K562 (cell line): ENCODE results near the gene DBI. TPM values are rescaled to one million over a fixed set of nuclear protein-coding genes. Genes with fewer than 3 reads are reported as not detected.

ENCODE experiments used
- CBX1 ChIP-seq: sonication (generic); IDR thresholded peaks from 2 replicates; pipeline ENCODE4 v1.6.1; 2016; ENCODE audit warnings: antibody characterized with exemption, low read depth, mild to moderate bottlenecking
- DIDO1 ChIP-seq: fragments of 450-650 bp; IDR thresholded peaks from 2 replicates; pipeline ENCODE4 v1.6.1; 2016; ENCODE audit warnings: low read depth, missing biosample characterization, missing genetic modification characterization
- FOS ChIP-seq: IDR thresholded peaks from 3 replicates; pipeline ENCODE4 v1.6.1; 2011; ENCODE audit not compliant: insufficient read length; ENCODE audit errors: extremely low read depth
- HDAC3 ChIP-seq: fragments of 450-650 bp; IDR thresholded peaks from 2 replicates; pipeline ENCODE4 v1.6.1; 2018; ENCODE audit warnings: borderline replicate concordance, mild to moderate bottlenecking, moderate library complexity; ENCODE audit not compliant: partially characterized antibody
- RBBP5 ChIP-seq: fragments of 200-600 bp; sonication (generic); IDR thresholded peaks from 2 replicates; pipeline ENCODE4 v1.6.1; 2012; ENCODE audit warnings: borderline replicate concordance, mild to moderate bottlenecking, low read length, control low read depth, inconsistent platforms; ENCODE audit not compliant: insufficient read depth, poor library complexity, severe bottlenecking
- RCOR1 ChIP-seq, 2 experiments: IDR thresholded peaks; 2 replicates each; pipeline ENCODE4 v1.6.1; 2012; ENCODE audit warnings: low read depth in 2 of 2, low read length in 2 of 2, borderline replicate concordance in 1 of 2, improper control_type of control experiment in 1 of 2
- TRIM24 ChIP-seq, 2 experiments: fragments of 450-650 bp; IDR thresholded peaks; 2 replicates each; pipeline ENCODE4 v1.6.1; 2016
- polyA plus RNA-seq, 8 experiments: library from polyadenylated mRNA; depleted of rRNA in 4 of 8; stranded (reverse) in 5 of 8; unstranded in 3 of 8; fragments of >200 nt; fragmentation: Nextera tagmentation in 2 of 8; fragmentation: Illumina TruSeq in 1 of 8; extraction: Ambion mirVana in 2 of 8; extraction: Trizol in 1 of 8; gene quantifications; 2 replicates each; pipeline versions ENCODE4 v1.2.1 to v1.2.3, GENCODE V29; 2011 to 2014; ENCODE audit warnings: inconsistent platforms in 1 of 8, missing spikeins in 1 of 8
- total RNA-seq, 7 experiments: library from RNA; depleted of rRNA in 6 of 7; stranded (reverse); fragments of >200 nt in 6 of 7; fragmentation: Illumina TruSeq in 2 of 7; extraction: Trizol in 2 of 7; gene quantifications; 2 replicates each; pipeline versions ENCODE4 v1.2.1 to v1.2.3, GENCODE V29; 2011 to 2021; ENCODE audit warnings: low replicate concordance in 1 of 7
- TF ChIP-seq, protein P1 (sequence below): fragments of 450-650 bp; IDR thresholded peaks from 2 replicates; pipeline ENCODE4 v1.6.1; 2016; ENCODE audit warnings: mild to moderate bottlenecking, moderate library complexity
- TF ChIP-seq, protein P2 (sequence below): fragments of 250-450 bp; sonication (Bioruptor Pico); IDR thresholded peaks from 2 replicates; pipeline ENCODE4 v1.5.0; 2021; ENCODE audit warnings: mild to moderate bottlenecking, borderline replicate concordance
- TF ChIP-seq, protein P3 (sequence below): fragments of 450-650 bp; formaldehyde crosslinking; IDR thresholded peaks from 2 replicates; pipeline ENCODE4 v1.4.0; 2022; ENCODE audit warnings: missing genetic modification characterization

DBI gene
- total and polyA plus RNA-seq, 9 of the 15 experiments (the other 6 are each of a cell fraction or from before 2014, with no cell fraction given): 55.8 to 443 (median 194) TPM

DNA sequence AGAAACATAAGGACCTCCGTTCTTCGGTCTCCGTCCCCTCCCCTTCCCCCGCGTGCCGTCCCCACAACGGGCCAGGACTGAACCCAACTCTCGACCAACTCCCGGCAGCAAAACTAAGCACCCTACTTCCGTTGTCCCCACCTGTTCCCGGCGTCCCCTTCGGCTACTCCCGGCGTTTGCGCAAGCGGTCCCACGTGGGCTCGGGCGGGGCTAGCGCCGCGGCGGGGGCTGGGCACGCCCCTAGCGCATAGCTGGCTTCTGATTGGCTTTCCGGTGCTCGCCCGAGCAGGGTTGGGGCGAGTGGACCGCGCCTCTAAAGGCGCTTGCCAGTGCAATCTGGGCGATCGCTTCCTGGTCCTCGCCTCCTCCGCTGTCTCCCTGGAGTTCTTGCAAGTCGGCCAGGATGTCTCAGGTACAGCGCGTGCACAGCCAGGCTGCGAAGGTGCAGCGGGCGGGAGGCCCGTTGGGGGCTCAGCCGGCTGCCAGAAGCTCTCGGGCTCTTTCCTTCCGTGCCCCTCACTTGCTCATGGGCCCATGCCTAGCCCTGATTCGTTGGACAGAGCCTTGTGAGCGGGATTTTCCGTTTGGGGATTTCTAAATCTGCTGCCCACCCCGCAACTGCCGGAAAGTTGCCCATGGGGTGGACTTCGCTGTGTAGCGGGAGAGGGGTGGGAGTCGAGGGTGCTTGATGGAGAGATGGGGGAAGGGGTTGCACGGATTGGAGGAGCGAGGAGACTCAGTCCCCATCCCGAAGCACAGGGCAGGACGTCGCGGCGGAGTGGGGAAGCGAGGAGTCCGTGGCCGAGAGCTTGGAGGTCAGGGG lies at the start of gene DBI, which contains the start of gene C2orf76 (continued):
- TF ChIP-seq, protein P1, sequence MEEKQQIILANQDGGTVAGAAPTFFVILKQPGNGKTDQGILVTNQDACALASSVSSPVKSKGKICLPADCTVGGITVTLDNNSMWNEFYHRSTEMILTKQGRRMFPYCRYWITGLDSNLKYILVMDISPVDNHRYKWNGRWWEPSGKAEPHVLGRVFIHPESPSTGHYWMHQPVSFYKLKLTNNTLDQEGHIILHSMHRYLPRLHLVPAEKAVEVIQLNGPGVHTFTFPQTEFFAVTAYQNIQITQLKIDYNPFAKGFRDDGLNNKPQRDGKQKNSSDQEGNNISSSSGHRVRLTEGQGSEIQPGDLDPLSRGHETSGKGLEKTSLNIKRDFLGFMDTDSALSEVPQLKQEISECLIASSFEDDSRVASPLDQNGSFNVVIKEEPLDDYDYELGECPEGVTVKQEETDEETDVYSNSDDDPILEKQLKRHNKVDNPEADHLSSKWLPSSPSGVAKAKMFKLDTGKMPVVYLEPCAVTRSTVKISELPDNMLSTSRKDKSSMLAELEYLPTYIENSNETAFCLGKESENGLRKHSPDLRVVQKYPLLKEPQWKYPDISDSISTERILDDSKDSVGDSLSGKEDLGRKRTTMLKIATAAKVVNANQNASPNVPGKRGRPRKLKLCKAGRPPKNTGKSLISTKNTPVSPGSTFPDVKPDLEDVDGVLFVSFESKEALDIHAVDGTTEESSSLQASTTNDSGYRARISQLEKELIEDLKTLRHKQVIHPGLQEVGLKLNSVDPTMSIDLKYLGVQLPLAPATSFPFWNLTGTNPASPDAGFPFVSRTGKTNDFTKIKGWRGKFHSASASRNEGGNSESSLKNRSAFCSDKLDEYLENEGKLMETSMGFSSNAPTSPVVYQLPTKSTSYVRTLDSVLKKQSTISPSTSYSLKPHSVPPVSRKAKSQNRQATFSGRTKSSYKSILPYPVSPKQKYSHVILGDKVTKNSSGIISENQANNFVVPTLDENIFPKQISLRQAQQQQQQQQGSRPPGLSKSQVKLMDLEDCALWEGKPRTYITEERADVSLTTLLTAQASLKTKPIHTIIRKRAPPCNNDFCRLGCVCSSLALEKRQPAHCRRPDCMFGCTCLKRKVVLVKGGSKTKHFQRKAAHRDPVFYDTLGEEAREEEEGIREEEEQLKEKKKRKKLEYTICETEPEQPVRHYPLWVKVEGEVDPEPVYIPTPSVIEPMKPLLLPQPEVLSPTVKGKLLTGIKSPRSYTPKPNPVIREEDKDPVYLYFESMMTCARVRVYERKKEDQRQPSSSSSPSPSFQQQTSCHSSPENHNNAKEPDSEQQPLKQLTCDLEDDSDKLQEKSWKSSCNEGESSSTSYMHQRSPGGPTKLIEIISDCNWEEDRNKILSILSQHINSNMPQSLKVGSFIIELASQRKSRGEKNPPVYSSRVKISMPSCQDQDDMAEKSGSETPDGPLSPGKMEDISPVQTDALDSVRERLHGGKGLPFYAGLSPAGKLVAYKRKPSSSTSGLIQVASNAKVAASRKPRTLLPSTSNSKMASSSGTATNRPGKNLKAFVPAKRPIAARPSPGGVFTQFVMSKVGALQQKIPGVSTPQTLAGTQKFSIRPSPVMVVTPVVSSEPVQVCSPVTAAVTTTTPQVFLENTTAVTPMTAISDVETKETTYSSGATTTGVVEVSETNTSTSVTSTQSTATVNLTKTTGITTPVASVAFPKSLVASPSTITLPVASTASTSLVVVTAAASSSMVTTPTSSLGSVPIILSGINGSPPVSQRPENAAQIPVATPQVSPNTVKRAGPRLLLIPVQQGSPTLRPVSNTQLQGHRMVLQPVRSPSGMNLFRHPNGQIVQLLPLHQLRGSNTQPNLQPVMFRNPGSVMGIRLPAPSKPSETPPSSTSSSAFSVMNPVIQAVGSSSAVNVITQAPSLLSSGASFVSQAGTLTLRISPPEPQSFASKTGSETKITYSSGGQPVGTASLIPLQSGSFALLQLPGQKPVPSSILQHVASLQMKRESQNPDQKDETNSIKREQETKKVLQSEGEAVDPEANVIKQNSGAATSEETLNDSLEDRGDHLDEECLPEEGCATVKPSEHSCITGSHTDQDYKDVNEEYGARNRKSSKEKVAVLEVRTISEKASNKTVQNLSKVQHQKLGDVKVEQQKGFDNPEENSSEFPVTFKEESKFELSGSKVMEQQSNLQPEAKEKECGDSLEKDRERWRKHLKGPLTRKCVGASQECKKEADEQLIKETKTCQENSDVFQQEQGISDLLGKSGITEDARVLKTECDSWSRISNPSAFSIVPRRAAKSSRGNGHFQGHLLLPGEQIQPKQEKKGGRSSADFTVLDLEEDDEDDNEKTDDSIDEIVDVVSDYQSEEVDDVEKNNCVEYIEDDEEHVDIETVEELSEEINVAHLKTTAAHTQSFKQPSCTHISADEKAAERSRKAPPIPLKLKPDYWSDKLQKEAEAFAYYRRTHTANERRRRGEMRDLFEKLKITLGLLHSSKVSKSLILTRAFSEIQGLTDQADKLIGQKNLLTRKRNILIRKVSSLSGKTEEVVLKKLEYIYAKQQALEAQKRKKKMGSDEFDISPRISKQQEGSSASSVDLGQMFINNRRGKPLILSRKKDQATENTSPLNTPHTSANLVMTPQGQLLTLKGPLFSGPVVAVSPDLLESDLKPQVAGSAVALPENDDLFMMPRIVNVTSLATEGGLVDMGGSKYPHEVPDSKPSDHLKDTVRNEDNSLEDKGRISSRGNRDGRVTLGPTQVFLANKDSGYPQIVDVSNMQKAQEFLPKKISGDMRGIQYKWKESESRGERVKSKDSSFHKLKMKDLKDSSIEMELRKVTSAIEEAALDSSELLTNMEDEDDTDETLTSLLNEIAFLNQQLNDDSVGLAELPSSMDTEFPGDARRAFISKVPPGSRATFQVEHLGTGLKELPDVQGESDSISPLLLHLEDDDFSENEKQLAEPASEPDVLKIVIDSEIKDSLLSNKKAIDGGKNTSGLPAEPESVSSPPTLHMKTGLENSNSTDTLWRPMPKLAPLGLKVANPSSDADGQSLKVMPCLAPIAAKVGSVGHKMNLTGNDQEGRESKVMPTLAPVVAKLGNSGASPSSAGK: peak; percentile 82
- TF ChIP-seq FOS: peak; percentile 14
- TF ChIP-seq, protein P2, sequence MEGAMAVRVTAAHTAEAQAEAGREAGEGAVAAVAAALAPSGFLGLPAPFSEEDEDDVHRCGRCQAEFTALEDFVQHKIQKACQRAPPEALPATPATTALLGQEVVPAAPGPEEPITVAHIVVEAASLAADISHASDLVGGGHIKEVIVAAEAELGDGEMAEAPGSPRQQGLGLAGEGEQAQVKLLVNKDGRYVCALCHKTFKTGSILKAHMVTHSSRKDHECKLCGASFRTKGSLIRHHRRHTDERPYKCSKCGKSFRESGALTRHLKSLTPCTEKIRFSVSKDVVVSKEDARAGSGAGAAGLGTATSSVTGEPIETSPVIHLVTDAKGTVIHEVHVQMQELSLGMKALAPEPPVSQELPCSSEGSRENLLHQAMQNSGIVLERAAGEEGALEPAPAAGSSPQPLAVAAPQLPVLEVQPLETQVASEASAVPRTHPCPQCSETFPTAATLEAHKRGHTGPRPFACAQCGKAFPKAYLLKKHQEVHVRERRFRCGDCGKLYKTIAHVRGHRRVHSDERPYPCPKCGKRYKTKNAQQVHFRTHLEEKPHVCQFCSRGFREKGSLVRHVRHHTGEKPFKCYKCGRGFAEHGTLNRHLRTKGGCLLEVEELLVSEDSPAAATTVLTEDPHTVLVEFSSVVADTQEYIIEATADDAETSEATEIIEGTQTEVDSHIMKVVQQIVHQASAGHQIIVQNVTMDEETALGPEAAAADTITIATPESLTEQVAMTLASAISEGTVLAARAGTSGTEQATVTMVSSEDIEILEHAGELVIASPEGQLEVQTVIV: no peak
- TF ChIP-seq, protein P3, sequence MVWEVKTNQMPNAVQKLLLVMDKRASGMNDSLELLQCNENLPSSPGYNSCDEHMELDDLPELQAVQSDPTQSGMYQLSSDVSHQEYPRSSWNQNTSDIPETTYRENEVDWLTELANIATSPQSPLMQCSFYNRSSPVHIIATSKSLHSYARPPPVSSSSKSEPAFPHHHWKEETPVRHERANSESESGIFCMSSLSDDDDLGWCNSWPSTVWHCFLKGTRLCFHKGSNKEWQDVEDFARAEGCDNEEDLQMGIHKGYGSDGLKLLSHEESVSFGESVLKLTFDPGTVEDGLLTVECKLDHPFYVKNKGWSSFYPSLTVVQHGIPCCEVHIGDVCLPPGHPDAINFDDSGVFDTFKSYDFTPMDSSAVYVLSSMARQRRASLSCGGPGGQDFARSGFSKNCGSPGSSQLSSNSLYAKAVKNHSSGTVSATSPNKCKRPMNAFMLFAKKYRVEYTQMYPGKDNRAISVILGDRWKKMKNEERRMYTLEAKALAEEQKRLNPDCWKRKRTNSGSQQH: 0 out of 2 replicates have a peak, but pooled peaks have one; percentile 45
- peak; percentile 91; the same call in 1 of the 2 replicates for TF ChIP-seq CBX1
- TF ChIP-seq RBBP5: peak; percentile 34
- no peak for TF ChIP-seq HDAC3
- peak in 1 of 2 experiments; percentile 42; a peak in 1 of 4 replicates for TF ChIP-seq TRIM24 (IDR thresholded peaks at IDR 0.05)
- TF ChIP-seq DIDO1 (tag): no peak
- peak in 1 of 2 experiments; percentile 79; a peak in 1 of 4 replicates for TF ChIP-seq RCOR1 (IDR thresholded peaks at IDR 0.05; ENCODE audit: borderline replicate concordance in 1 of 2, low read depth in 2 of 2, low read length in 2 of 2)
